Epithelial cell of esophagus (primary cell): ENCODE results near the gene HTRA1.

Experiments used
- DNase-seq: peaks from one replicate; pipeline ENCODE4 v3.0.0; 2010; ENCODE audit warnings: low read depth
- H3K4me3 ChIP-seq: 2 replicates; pipeline ENCODE4 v1.5.1; 2011; ENCODE audit warnings: mild to moderate bottlenecking, low read length, control low read depth
- TF ChIP-seq, protein P1 (sequence below): IDR thresholded peaks from 2 replicates; pipeline ENCODE4 v1.5.1; 2011; ENCODE audit warnings: low read depth, mild to moderate bottlenecking, low read length, control low read depth, inconsistent platforms; ENCODE audit not compliant: insufficient read depth; ENCODE audit errors: missing control alignments

HTRA1 gene

DNA sequence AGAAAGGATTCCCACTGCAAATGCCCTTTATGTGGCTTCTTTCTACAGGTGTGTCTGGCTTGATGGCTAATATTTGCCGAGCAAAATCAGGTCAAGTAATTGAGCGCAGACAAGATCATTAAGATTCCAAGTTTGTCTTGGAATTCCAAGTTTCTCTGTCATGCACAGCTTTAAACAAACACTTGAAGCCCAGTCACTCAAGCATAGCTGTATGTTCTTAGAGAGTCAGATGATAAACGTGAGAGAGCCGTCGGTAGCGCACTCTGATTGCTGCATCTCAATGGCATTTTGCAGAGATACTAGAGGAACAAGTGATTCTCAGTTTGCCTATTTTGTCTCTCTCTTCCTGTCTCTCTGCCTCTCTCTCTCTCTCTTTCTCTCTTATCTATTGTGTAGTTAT, 99.9 kb downstream of the HTRA1 start:
- TF ChIP-seq, protein P1, sequence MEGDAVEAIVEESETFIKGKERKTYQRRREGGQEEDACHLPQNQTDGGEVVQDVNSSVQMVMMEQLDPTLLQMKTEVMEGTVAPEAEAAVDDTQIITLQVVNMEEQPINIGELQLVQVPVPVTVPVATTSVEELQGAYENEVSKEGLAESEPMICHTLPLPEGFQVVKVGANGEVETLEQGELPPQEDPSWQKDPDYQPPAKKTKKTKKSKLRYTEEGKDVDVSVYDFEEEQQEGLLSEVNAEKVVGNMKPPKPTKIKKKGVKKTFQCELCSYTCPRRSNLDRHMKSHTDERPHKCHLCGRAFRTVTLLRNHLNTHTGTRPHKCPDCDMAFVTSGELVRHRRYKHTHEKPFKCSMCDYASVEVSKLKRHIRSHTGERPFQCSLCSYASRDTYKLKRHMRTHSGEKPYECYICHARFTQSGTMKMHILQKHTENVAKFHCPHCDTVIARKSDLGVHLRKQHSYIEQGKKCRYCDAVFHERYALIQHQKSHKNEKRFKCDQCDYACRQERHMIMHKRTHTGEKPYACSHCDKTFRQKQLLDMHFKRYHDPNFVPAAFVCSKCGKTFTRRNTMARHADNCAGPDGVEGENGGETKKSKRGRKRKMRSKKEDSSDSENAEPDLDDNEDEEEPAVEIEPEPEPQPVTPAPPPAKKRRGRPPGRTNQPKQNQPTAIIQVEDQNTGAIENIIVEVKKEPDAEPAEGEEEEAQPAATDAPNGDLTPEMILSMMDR = no peak

DNA sequence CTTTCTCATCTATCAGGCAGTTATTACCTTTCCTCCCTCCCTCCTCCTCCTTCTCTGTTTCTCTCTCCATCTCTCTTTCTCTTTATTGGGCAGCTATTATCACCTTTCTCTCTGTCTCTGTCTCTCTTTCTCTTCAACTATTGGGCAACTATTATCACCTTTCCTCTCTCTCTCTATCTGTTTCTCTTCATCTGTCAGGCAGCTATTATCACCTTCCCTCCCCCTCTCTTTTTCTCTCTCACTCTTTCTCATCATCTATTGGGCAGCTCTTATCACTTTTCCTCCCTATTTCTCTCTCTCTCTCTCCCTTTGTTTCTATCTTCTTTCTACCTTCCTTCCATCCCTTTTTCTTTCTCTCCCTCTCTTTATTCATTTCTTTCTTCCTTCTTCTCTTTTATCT, 100.4 kb downstream of the HTRA1 start:
- DNase-seq = no peak
- TF ChIP-seq, protein P1 = no peak
- H3K4me3 ChIP-seq = no peak overlapping the region

More for the DNA sequence above, 99.9 kb downstream of the HTRA1 start:
- DNase-seq = peak; percentile 70
- H3K4me3 ChIP-seq = no peak overlapping the region
